Measurements from ENCODE around the gene KDM4B. TPM values are rescaled to one million over a fixed set of nuclear protein-coding genes. Genes with fewer than 3 reads are reported as not detected.

Gene KDM4B
- total RNA-seq, 1 donor from 2014 or later = 49.2 TPM

DNA sequence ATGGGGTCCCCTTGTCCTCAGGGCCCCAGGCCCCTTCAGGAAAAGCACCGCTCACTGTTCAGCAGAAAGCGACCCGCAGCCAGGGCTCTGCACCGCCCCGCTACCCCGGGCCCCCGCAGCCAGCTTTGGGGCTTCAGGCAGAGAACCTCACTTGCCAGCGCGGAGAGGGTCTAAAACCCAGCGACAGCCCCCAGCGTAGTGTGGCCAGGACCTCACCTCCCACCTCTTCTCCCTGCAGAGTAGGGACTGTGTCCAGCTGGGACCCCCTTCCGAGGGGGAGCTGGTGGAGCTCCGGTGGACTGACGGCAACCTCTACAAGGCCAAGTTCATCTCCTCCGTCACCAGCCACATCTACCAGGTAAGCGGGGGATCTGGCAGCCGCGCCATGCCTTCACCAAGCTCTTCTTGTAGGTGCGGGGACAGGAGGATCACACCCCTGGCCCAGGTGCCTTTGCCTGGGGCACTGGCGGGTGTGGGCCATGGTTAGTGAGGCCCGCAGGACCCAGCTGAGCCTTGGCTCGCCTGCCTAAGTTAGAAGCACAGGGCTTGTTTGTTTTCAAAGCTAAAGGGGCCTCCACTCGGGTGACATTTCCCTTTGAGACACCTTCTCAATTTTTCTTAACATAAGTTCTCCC, 175.7 kb downstream of the KDM4B start:
- Mint-ChIP-seq H3K9me3 (no peaks in the 10 kb centered on the region), H3K27me3 (no peaks in the 10 kb centered on the region), H3K36me3 (ENCODE audit: low read depth) (peaks cover 18% of the 10 kb centered on the region), H3K27ac (no peak overlapping the region), H3K4me3 (no peak overlapping the region), H3K4me1 (peaks cover 4% of the 10 kb centered on the region)
- no peak for DNase-seq
- intact Hi-C loops (cut with micrococcal nuclease) = no loop called here

DNA sequence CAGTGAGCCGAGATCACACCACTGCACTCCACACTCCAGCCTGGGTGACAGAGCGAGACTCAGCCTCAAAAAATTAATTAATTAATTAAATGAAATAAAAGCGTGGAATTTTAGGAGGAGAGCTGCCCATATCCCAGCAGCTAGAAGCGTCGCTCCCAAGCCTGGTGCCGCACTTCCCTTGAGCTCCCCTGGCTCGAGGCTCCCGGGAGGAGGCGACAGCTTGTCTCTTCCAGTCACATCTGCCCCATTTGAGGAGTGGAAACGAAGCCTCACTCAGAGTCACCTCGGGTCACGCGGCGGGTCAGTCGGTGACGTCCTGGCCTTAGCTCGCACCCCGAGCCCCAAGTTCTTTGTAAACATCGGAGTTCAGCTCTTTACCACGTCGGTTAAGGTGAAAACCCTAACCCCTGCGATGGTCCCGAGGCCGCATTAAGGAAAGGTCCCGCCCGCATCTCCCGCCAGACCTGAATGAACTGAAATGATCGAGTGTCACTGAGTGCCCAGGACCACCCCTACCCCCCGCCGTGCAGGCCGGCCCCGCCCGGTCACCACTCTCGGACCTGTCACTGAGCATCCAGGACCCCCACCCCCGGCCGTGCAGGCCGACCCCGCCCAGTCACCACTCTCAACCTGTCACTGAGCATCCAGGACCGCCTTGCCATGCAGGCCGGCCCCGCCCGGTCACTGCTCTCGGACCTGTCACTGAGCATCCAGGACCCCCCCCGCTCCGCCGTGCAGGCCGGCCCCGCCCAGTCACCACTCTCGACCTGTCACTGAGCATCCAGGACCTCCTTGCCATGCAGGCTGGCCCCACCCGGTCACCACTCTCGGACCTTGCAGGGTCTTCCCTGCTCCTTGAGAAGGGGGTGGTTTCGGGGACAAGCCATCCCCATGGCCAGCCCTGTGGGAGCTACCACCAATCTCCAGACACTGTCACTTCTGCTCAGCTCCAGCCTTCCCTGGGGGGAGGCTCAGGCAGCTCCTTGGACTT, 176.9 kb downstream of the KDM4B start:
- peaks cover 15% of the 10 kb centered on the region for H3K36me3 Mint-ChIP-seq (ENCODE audit: low read depth)

DNA sequence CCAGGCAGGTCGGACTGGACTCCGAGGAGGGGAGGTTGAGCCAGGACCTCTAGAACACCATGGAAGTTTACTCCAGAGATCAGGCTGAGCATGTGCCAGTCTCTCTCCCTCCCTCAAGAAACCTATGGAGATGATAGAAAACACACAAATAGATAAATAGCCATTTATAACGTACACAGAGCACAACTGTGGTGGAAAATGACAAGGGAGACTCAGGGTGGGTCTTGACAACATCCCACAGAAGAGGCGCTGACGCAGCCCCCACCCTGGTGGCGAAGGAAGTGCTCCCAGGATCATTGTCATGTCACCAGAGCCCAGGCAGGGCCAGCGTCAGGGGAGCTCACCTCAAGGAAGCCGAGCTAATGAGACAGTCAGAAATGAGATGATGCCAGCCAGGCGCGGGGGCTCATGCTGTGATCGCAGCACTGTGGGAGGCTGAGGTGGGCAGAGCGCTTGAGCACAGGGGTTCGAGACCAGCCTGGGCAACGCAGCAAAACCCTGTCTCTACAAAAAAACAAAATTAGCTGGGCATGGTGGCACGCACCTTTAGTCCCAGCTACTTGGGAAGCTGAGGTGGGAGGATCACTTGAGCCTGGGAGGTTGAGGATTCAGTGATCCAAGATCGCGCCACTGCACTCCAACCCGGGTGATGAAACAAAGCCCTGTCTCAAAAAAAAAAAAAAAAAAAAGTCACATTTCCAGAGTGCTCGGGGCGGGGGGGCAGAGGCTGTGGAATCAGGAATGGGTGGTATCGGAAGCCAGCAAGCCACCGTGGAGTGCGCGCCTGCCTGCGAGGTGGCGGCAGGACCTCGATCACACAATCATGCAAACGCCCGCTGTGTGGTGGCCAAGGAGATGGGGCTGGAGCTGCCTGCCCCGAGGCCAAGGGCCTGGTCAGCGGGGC, 178.4 kb downstream of the KDM4B start:
- H3K36me3 Mint-ChIP-seq (ENCODE audit: low read depth) = peaks cover 15% of the 10 kb centered on the region
- no peak overlapping the region for H3K27ac Mint-ChIP-seq
- H3K9me3 Mint-ChIP-seq = no peaks in the 10 kb centered on the region
- intact Hi-C loops (cut with micrococcal nuclease) = no loop called here
- H3K4me3 Mint-ChIP-seq = no peak overlapping the region
- DNase-seq = no peak
- no peaks in the 10 kb centered on the region for H3K27me3 Mint-ChIP-seq
- H3K4me1 Mint-ChIP-seq = peaks cover 3% of the 10 kb centered on the region

More for the DNA sequence above, 176.9 kb downstream of the KDM4B start:
- Mint-ChIP-seq H3K27ac (no peak overlapping the region), H3K4me1 (peaks cover 3% of the 10 kb centered on the region), H3K27me3 (no peaks in the 10 kb centered on the region), H3K9me3 (no peaks in the 10 kb centered on the region), H3K4me3 (no peak overlapping the region)
- no peak for DNase-seq
- intact Hi-C loops (cut with micrococcal nuclease) = no loop called here

DNA sequence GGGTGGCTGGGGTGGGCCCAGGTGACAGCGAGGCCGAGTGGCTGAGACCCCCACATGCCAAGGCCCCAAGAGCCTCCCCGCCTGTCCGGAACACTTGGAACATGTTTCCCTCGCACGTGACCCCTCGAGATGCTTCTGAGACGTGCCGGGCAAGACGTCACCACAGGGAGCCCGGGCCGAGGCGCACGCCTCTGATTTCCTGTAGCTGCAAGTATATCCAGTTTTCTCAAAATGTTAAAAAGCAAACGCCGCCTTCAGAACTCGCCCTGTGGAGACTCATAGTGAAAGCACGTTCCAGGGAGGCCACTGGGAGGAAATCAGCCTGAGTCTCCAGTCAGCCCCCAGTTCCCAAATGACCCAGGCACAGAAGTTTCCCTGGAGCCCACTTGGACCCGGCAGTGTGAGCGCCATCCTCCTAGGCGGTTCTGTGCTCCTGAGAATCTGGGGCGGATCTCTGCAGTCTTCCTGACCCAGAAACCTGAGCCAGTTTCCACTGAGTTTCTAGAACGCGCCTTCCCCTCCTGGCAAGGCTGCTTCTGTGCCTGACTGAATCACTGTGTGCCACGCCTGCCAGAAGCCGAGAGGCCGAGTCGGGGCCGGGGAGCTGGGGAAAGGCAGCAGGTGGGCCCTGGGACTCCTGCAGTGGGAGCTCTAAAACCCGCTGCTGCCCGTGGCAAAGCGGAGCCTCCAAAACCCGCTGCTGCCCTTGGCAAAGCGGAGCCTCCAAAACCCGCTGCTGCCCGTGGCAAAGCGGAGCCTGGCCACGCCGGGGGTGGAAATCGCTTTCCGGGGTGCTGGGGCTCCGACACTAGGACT, 179.3 kb downstream of the KDM4B start:
- intact Hi-C loops (cut with micrococcal nuclease) = no loop called here
- Mint-ChIP-seq H3K27me3 (no peaks in the 10 kb centered on the region), H3K27ac (no peak overlapping the region), H3K9me3 (no peaks in the 10 kb centered on the region), H3K4me1 (peaks cover 2% of the 10 kb centered on the region), H3K4me3 (no peak overlapping the region), H3K36me3 (ENCODE audit: low read depth) (peaks cover 12% of the 10 kb centered on the region)
- DNase-seq = no peak

DNA sequence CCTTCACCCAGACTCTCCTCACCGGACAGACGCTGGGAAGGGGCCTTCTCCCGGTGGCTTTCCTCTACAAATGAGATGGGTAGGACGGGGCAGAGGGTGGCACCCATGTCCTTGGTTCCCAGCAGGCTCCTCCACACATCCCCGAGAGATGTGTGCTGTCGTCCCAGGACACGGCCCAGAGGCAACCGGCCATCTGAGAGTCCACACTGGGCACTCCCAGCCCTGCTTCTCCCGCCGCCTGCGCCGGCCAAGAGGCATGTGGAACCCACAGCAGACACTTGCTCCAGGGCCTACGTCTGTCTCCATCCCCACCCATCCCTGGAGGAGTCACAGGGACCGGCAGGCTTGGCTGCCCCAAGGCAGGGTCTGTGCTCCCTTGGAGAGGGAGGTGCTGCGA, 179.9 kb downstream of the KDM4B start:
- intact Hi-C loops (cut with micrococcal nuclease) = no loop called here
- Mint-ChIP-seq H3K36me3 (ENCODE audit: low read depth) (peaks cover 12% of the 10 kb centered on the region), H3K4me1 (no peaks in the 10 kb centered on the region), H3K4me3 (no peak overlapping the region), H3K9me3 (no peaks in the 10 kb centered on the region), H3K27ac (no peak overlapping the region), H3K27me3 (no peaks in the 10 kb centered on the region)
- no peak for DNase-seq

DNA sequence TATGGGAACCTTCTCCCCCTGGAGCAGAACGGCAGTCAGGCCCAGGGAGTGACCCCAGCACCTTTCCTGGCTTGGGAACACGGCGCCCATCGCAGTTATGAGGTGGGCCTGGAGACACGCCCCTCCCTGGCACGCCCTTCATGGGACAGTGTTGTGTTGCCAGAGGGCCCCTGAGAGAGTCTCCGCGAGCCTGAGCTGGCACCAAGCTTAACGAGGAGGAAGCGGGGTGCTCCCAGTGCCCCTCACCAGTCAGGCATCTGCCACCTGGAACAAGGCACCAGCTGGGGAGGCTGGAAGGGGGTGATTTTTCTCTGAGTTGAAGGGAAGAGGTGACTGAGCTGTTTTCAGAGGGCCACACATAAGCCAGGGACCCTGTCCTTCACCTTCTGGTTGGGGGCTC, 180.6 kb downstream of the KDM4B start:
- DNase-seq = no peak
- Mint-ChIP-seq H3K4me3 (no peak overlapping the region), H3K4me1 (no peaks in the 10 kb centered on the region), H3K27me3 (no peaks in the 10 kb centered on the region), H3K36me3 (ENCODE audit: low read depth) (peaks cover 12% of the 10 kb centered on the region), H3K27ac (no peak overlapping the region), H3K9me3 (no peaks in the 10 kb centered on the region)
- intact Hi-C loops (cut with micrococcal nuclease) = no loop called here

DNA sequence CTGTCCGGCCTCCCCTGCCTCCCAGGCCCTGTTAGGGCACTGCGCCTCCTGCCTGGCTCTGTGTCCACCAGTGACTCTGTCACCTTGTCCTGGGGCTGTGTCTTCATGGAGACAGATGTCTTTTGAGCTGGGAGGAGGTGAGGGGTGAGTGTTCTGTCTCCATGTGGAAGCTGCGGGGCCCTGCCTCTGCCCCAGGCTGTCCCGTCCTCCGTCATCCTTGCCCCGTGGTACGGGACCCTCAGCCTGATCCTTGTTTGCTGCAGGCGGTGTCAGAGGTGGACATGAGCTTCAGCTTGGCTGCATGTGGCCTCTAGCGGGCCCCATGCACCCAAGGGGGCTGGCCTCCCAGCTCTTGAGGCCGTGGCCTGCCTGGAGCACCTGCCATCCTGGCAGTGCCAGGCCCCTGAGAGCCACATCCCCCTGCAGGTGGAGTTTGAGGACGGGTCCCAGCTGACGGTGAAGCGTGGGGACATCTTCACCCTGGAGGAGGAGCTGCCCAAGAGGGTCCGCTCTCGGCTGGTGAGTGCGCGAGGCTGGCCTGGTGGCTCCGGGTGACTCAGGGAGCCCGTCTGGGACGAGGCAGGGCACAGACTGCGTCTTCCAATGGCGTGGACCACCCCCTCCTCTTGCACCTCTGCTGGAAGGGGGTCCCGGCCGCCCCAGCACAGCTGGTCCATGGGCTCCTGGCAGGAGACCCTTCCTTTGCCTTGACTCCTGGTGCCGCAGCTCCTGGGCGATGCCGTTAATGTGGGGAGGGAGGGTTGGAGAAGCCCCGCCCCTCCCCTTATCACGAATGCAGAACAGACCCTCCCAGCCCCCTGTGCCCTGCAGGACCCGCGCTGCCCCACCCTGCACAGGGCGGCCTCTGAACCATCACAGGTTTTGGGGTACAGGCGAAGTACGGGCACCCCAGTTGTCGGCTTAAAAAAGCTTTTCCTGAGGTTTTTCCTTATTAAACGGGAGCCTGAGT, 181.3 kb downstream of the KDM4B start:
- H3K4me1 Mint-ChIP-seq = no peaks in the 10 kb centered on the region
- peaks cover 12% of the 10 kb centered on the region for H3K36me3 Mint-ChIP-seq (ENCODE audit: low read depth)
- intact Hi-C loops (cut with micrococcal nuclease) = loop anchor here (5.0 kb wide), 1 partner anchor 103 kb away; no protein-coding TSS in a partner anchor
- H3K27me3 Mint-ChIP-seq = no peaks in the 10 kb centered on the region
- no peak overlapping the region for H3K4me3 Mint-ChIP-seq
- H3K9me3 Mint-ChIP-seq = no peaks in the 10 kb centered on the region
- no peak for DNase-seq
- H3K27ac Mint-ChIP-seq = no peak overlapping the region

DNA sequence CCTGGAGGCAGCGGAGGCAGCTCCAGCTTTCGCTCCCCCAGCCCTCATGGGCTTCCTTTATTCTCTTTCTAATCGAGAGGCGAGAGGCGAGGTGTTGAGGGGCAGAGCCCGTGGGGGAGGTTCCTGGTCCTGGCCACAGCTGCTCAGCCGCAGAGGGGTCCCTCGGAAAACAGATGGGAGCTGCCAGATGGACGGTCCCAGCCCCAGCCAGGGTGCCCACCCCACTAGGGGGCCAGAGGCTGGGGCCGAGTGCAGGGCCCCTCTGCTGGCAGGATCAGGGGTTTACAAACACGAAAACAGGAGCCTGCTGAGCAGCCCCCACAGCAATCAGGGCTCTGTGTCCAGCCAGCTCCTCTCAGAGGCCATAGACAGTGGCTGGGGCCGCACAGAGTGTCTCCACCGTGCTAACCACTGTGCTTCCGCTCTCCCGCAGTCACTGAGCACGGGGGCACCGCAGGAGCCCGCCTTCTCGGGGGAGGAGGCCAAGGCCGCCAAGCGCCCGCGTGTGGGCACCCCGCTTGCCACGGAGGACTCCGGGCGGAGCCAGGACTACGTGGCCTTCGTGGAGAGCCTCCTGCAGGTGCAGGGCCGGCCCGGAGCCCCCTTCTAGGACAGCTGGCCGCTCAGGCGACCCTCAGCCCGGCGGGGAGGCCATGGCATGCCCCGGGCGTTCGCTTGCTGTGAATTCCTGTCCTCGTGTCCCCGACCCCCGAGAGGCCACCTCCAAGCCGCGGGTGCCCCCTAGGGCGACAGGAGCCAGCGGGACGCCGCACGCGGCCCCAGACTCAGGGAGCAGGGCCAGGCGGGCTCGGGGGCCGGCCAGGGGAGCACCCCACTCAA, 182.2 kb downstream of the KDM4B start:
- intact Hi-C loops (cut with micrococcal nuclease) = loop anchor here (5.0 kb wide), 1 partner anchor 104 kb away; no protein-coding TSS in a partner anchor

DNA sequence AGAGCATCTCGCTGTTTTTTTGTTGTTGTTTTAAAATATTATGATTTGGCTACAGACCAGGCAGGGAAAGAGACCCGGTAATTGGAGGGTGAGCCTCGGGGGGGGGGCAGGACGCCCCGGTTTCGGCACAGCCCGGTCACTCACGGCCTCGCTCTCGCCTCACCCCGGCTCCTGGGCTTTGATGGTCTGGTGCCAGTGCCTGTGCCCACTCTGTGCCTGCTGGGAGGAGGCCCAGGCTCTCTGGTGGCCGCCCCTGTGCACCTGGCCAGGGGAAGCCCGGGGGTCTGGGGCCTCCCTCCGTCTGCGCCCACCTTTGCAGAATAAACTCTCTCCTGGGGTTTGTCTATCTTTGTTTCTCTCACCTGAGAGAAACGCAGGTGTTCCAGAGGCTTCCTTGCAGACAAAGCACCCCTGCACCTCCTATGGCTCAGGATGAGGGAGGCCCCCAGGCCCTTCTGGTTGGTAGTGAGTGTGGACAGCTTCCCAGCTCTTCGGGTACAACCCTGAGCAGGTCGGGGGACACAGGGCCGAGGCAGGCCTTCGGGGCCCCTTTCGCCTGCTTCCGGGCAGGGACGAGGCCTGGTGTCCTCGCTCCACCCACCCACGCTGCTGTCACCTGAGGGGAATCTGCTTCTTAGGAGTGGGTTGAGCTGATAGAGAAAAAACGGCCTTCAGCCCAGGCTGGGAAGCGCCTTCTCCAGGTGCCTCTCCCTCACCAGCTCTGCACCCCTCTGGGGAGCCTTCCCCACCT, 183.3 kb downstream of the KDM4B start:
- no peak overlapping the region for H3K27ac Mint-ChIP-seq
- no peak for DNase-seq
- no peaks in the 10 kb centered on the region for H3K27me3 Mint-ChIP-seq
- H3K36me3 Mint-ChIP-seq (ENCODE audit: low read depth) = peaks cover 6% of the 10 kb centered on the region
- no peaks in the 10 kb centered on the region for H3K9me3 Mint-ChIP-seq
- no peak overlapping the region for H3K4me3 Mint-ChIP-seq
- intact Hi-C loops (cut with micrococcal nuclease) = loop anchor here (5.0 kb wide), 1 partner anchor 105 kb away; no protein-coding TSS in a partner anchor
- no peaks in the 10 kb centered on the region for H3K4me1 Mint-ChIP-seq

More for the DNA sequence above, 182.2 kb downstream of the KDM4B start:
- Mint-ChIP-seq H3K27ac (no peak overlapping the region), H3K9me3 (no peaks in the 10 kb centered on the region), H3K4me3 (no peak overlapping the region), H3K4me1 (no peaks in the 10 kb centered on the region), H3K27me3 (no peaks in the 10 kb centered on the region), H3K36me3 (ENCODE audit: low read depth) (peaks cover 9% of the 10 kb centered on the region)
- no peak for DNase-seq

DNA sequence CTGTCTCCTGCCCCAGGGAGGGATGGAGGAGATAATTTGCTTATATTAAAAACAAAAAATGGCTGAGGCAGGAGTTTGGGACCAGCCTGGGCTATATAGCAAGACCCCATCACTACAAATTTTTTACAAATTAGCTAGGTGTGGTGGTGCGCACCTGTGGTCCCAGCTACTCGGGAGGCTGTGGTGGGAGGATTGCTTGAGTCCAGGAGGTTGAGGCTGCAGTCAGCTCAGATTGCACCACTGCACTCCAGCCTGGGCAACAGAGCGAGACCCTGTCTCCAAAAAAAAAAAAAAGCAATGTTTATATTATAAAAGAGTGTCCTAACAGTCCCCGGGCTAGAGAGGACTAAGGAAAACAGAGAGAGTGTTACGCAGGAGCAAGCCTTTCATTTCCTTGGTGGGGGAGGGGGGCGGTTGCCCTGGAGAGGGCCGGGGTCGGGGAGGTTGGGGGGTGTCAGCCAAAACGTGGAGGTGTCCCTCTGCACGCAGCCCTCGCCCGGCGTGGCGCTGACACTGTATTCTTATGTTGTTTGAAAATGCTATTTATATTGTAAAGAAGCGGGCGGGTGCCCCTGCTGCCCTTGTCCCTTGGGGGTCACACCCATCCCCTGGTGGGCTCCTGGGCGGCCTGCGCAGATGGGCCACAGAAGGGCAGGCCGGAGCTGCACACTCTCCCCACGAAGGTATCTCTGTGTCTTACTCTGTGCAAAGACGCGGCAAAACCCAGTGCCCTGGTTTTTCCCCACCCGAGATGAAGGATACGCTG, 184.0 kb downstream of the KDM4B start:
- no peak for DNase-seq
- no peak overlapping the region for H3K4me3 Mint-ChIP-seq
- H3K36me3 Mint-ChIP-seq (ENCODE audit: low read depth) = peaks cover 6% of the 10 kb centered on the region
- intact Hi-C loops (cut with micrococcal nuclease) = loop anchor here (5.0 kb wide), 1 partner anchor 106 kb away; no protein-coding TSS in a partner anchor
- no peaks in the 10 kb centered on the region for H3K4me1 Mint-ChIP-seq
- H3K27ac Mint-ChIP-seq = no peak overlapping the region
- H3K27me3 Mint-ChIP-seq = no peaks in the 10 kb centered on the region
- no peaks in the 10 kb centered on the region for H3K9me3 Mint-ChIP-seq
